Measurements from ENCODE around the gene MSL1. TPM values are rescaled to one million over a fixed set of nuclear protein-coding genes. Genes with fewer than 3 reads are reported as not detected.

MSL1 gene
- total and polyA plus RNA-seq, 12 donors: 26.3 to 65.0 (median 40.4) TPM

DNA sequence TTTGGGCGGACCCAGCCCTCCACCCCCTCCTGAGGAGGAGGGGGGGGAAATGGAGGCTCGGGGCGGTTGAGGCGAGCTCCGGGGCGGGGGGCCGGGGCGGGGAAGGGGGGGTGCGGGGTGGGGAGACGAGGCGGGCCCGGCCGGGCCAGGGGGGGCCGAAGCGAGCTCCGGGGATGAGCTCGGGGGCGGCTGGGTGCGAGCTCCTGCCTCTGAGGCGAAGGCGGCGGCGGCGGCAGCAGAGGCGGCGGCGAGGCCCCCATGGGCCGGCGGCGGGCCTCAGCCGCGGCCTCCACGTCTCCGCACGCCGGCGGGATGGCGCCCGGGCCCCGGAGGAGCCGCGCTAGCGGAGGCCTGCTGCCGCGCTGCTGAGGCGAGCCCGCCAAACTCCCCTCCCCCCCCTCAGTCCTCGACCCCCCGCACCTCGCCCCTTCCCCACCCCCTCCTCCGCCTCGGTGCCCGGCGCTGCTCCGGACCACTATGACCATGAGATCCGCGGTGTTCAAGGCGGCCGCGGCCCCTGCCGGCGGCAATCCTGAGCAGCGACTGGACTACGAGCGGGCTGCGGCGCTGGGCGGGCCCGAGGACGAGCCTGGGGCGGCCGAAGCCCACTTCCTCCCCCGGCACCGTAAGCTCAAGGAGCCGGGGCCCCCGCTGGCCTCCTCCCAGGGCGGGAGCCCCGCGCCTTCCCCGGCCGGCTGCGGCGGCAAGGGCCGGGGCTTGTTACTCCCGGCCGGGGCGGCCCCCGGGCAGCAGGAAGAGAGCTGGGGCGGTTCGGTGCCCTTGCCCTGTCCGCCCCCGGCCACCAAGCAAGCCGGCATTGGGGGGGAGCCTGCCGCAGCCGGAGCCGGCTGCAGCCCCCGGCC lies 596 bp downstream of the MSL1 start:
- peaks cover 5 to 39% (median 31%) of the 10 kb centered on the region in 9 donors for H3K4me1 ChIP-seq
- DNase-seq: peak; percentile 52 to 69

DNA sequence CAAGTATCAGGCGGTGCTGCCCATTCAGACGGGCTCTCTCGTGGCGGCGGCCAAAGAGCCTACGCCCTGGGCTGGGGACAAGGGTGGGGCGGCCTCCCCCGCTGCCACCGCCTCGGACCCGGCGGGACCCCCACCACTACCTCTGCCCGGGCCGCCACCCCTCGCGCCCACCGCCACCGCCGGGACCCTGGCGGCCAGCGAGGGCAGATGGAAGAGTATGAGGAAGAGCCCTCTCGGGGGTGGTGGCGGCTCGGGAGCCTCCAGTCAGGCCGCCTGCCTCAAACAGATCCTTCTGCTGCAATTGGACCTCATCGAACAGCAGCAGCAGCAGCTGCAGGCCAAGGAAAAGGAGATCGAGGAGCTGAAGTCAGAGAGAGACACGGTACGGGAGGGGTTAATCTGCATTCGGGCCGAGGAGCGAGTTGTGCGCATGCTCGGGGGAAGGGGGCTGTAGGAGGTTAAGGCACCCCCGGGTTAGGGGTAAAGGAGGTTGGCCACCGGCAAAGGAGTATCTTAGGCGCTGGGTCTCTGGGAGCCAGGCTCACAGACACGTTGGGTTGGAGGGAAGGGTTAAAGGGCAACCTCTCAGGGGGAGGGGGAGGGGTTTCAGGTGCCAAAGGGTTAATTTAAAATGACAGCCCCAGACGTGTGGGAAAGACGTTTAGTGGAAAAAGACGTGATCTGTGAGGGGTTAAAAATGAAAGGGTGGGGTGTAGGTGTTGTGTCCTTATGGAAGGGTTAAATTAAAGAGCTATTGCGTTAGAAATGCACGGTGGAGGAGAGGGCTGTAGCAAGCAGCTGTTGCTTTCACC lies 1.4 kb downstream of the MSL1 start:
- Histone ChIP-seq H3K4me1 (peaks cover 5 to 39% (median 31%) of the 10 kb centered on the region in 9 donors), H3K27ac (peak overlapping the region; percentile 92 to 99 (median 97)), H3K9me3 (no peaks in the 10 kb centered on the region), H3K36me3 (peaks cover 0 to 32% (median 18%) of the 10 kb centered on the region in 9 donors), H3K27me3 (no peaks in the 10 kb centered on the region), H3K4me3 (peak overlapping the region; percentile 89 to 100 (median 100))
- ATAC-seq (peak; percentile 12 to 48 (median 36)), DNase-seq (peak; percentile 53 to 65)
- TF ChIP-seq, protein P1, sequence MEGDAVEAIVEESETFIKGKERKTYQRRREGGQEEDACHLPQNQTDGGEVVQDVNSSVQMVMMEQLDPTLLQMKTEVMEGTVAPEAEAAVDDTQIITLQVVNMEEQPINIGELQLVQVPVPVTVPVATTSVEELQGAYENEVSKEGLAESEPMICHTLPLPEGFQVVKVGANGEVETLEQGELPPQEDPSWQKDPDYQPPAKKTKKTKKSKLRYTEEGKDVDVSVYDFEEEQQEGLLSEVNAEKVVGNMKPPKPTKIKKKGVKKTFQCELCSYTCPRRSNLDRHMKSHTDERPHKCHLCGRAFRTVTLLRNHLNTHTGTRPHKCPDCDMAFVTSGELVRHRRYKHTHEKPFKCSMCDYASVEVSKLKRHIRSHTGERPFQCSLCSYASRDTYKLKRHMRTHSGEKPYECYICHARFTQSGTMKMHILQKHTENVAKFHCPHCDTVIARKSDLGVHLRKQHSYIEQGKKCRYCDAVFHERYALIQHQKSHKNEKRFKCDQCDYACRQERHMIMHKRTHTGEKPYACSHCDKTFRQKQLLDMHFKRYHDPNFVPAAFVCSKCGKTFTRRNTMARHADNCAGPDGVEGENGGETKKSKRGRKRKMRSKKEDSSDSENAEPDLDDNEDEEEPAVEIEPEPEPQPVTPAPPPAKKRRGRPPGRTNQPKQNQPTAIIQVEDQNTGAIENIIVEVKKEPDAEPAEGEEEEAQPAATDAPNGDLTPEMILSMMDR (IDR thresholded peaks at IDR 0.05): peak in 1 of 9 donors; percentile 9
- intact Hi-C loops (cut with DNase I): loop anchor here in 2 of 10 donors (2.0 kb wide), 3 partner anchors 14 to 44 kb away; no protein-coding TSS in a partner anchor
- 0 to 1% methylated on average over 42 to 43 of the region's 43 CpGs for WGBS, 2 donors

More for the DNA sequence above, 596 bp downstream of the MSL1 start:
- ATAC-seq: peak; percentile 53 to 70 (median 64)
- H3K27me3 ChIP-seq: no peaks in the 10 kb centered on the region
- 1% methylated on average over 65 to 91 of the region's 97 CpGs for WGBS, 2 donors
- peaks cover 0 to 23% (median 11%) of the 10 kb centered on the region in 9 donors for H3K36me3 ChIP-seq
- intact Hi-C loops (cut with DNase I): loop anchor here in 2 of 10 donors (2.0 kb wide), 3 partner anchors 14 to 44 kb away; no protein-coding TSS in a partner anchor
- peak overlapping the region; percentile 92 to 99 (median 97) for H3K27ac ChIP-seq
- peak overlapping the region; percentile 89 to 100 (median 100) for H3K4me3 ChIP-seq
- TF ChIP-seq, protein P1 (IDR thresholded peaks at IDR 0.05): peak in 4 of 9 donors; percentile 13 to 50 (median 32)
- H3K9me3 ChIP-seq: no peaks in the 10 kb centered on the region

DNA sequence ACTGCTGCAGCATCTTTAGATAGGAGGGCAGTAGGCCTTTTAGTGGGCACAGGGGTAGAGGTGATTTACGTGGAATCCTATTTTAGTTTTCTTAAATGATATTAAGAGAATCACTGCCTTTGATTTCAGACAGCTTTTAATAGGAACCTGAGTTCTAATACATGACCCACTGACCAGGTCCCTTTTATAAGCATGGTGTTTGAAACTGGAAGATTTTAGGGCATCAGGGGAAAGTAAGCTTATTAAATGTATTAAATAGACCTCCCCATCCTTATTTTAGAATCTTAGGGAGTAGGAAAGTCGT lies 2.0 kb downstream of the MSL1 start:
- DNase-seq (no peak), ATAC-seq (no peak)
- Histone ChIP-seq H3K27ac (peak overlapping the region; percentile 92 to 99 (median 97)), H3K4me3 (peak overlapping the region; percentile 89 to 100 (median 100)), H3K9me3 (no peaks in the 10 kb centered on the region), H3K36me3 (peaks cover 0 to 37% (median 18%) of the 10 kb centered on the region in 9 donors), H3K27me3 (no peaks in the 10 kb centered on the region), H3K4me1 (peaks cover 5 to 39% (median 31%) of the 10 kb centered on the region in 9 donors)
- TF ChIP-seq, protein P1 (IDR thresholded peaks at IDR 0.05): no peak
- intact Hi-C loops (cut with DNase I): loop anchor here in 2 of 10 donors (2.0 kb wide), 3 partner anchors 13 to 43 kb away; no protein-coding TSS in a partner anchor
- WGBS, 2 donors: 0 to 1% methylated on average over 2 of the region's 2 CpGs
